ENCODE data around the gene POLR1F.

Gene POLR1F

GRCh38 chr7:19674266-19674960, 34.4 kb downstream of the POLR1F start:
- DNase-seq, result no peak

GRCh38 chr7:19670806-19671205, 38.0 kb downstream of the POLR1F start:
- DNase-seq, result no peak

GRCh38 chr7:19665399-19666008, 43.3 kb downstream of the POLR1F start:
- peak; percentile 24 to 65 for DNase-seq

GRCh38 chr7:19663816-19664462, 44.9 kb downstream of the POLR1F start:
- peak; percentile 74 to 92 for DNase-seq

- no peak for DNase-seq
Observed at GRCh38 chr7:19648791-19649190, 60.0 kb downstream of the POLR1F start.

Measured in NCI-H2081 (cell line).